ENCODE measurements around the gene HOXB1.

HOXB1 gene

DNA sequence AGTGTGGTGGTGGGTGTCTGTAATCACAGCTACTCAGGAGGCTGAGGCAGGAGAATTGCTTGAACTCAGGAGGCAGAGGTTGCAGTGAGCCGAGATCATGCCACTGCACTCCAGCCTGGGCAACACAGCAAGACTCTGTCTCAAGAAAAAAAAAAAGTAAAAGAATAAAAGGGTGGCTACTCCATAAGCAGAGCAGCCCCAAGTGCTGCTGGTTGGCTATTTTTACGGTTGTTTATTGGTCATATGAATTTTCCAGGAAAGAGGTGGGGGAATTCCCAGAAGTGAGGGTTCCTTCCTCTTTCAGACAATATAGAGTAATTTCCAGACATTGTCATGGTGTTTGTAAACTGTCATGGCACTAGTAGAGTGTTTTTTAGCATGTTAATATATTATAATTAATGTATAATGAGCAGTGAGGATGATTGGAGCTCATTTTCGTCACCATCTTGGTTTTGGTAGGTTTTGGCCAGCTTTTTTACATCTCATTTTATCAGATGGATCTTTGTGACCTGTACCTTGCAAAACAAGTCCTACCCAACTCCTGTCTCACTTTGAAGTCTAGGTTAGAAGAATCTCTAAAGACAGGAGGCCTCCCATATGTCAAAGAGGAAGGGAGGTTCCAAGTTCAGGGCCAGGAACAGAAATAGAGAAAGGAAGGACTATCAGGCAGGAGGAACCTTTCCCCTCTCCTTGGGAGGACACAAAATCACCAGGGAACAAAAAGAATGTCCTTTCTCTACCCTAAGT is 39.1 kb downstream of the HOXB1 start:
- DNase-seq: peak; percentile 73

DNA sequence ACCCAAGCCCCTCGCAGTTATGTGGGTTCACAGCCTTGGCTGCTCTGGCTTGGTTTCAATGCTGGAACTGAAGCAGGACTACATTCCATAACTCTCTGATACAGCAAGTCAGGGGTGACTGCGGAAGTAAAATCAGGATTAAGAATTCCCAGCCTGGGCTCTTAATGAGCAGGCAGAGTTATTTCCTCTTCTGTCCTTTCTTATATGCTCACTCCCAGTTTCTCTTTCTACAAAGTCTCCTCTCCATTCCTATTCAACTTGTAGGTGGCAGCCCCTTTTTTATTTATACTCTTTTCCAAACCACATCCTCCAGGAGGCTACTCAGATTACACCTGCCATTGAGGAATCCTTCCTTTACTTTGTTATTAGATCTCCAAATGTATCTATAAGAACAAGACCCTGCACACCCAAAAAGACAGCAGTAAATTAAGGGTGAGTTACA is 40.3 kb downstream of the HOXB1 start:
- DNase-seq: no peak

GRCh38 chr17:48489781-48490180 is 41.0 kb downstream of the HOXB1 start:
- no peak for DNase-seq

GRCh38 chr17:48488548-48489106 is 42.2 kb downstream of the HOXB1 start:
- no peak for DNase-seq

- DNase-seq: no peak
Observed at GRCh38 chr17:48487221-48487620, 43.6 kb downstream of the HOXB1 start.

DNA sequence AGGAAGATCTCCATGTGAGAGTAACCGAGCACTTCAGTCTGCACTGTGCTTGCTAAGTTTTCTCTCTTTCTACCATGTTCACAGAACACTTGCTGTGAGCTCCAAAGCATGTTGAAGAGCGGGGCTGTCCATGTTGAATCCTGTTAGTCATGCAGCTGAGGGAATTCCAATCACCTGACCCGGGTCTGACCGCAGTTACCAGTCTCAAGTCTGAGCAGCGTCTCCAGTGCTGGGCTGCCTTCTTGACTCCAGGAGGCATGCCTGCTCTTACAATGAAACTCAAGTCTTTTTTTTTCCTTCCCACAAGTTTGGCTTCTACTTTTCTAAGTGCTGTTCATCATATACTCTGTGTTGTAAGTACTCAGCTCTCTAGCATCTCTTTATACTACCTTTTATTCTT is 44.3 kb downstream of the HOXB1 start:
- DNase-seq: no peak

DNA sequence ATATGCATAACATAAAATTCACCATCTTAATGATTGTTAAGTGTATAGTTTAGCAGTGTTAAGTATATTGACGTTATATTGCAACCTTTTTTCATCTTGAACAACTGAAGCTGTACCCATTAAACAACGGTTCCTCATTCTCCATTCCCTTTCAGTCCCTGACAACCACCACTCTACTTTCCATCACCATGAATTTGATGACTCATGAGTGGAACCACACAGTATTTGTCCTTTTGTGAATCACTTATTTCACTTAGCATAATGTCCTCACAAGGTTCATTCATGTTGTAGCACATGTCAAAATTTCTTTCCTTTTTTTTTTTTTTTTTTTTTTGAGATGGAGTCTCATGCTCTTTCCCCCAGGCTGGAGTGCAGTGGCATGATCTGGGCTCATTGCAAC is 46.0 kb downstream of the HOXB1 start:
- peak; percentile 48 for DNase-seq

DNA sequence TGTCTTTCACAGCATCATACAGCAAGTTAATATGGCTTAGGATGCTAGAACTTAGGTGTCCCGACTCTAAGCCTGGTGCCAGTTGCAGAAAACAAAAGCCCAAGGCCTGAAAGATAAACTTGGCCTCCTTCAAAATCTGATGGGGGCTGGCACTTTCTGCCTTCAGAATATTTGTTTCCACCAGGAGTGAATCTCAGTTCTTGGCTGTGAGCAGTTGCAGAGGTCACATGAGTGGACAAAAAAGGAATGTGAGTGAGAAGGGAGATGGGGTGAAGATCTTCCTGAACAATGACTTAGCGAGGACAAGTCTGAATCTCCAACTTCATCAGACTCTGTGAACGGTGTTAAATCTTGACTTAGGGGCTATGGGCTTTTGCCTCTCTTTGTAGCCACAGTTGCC is 46.6 kb downstream of the HOXB1 start:
- DNase-seq: no peak

DNA sequence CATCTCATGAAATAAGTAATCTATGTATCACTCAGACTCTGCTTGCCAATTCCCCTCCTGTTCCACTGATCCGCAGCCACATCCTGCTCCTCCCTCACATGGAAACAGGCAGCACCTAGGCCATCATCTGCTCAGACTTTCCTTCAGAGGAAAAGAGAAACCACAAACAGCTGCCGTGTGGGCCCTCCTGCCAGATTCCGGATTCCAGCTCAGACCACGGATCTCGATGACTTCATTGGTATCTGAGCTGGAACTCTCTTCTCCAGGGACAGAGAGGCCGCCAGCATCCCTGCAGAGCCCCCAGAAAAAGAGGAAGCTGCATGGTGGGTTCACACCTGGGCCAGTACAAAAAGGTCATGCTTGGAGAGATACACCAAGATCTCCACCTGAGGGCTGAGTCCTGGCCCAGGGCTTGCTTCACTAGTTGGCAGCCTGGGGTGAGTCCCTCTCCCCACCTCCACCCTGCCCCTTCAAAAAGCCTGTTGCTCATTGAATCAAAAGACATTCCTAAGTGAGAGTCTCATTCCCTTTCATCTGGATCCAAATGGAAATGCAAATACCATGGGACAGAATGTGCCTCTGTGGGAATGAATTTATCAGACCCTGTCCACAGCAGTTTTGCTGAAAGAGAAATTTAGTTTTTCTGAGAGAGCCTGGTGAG is 47.2 kb downstream of the HOXB1 start:
- DNase-seq: peak; percentile 64

- no peak for DNase-seq
Observed at GRCh38 chr17:48483004-48483403, 47.8 kb downstream of the HOXB1 start.

DNA sequence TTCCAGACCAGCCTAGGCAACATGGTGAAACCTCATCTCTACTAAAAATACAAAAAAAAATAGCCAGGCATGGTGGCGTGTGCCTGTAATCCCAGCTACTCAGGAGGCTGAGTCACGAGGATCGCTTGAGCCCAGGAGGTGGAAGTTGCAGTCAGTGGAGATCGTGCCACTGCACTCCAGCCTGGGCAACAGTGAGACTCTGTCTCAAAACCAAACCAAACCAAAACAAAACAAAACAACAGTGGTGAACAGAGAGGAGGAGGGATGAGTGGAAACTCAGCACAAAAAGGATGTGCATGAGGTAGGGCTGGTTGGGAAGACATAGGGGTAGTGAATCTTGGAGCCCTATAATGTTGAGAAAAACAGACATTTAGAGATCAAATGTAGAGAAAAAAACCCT is 48.5 kb downstream of the HOXB1 start:
- peak; percentile 67 for DNase-seq

GRCh38 chr17:48479014-48479402 is 51.8 kb downstream of the HOXB1 start:
- DNase-seq: no peak
